Hippocampal formation (tissue), 2 donors: Measurements from ENCODE around the gene SYNPO2.
"Not testable (repeated sequence)": the region's sequence is repeated elsewhere in the genome, so short reads cannot be mapped to it uniquely, and the experiment has no call there.

Experiments used
- DNase-seq, 2 donors: peaks; one replicate each; lab custom pipeline; 2025; lab: John Stamatoyannopoulos, UW

SYNPO2 gene

DNA sequence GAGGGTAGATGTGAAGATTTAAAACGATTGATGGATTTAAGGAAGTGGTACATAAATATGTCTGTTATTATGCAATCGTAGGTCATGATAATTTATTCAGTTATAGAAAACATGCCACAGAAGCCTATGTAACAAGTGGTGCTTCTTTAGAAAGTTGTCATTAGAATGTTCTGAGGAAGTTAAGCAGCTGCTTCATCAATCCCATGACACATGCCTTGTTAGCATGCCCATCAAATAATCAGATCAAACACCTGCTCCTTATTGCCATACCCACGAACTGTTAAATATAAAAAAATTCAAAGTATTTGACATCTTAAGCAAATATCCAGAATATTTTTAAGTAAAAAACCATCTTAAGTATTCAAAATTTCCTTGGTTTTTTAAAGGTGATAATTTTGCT lies 170.6 kb downstream of the SYNPO2 start:
- DNase-seq = no peak

GRCh38 chr4:119067125-119067524 lies 178.5 kb downstream of the SYNPO2 start:
- DNase-seq = not testable (repeated sequence)

DNA sequence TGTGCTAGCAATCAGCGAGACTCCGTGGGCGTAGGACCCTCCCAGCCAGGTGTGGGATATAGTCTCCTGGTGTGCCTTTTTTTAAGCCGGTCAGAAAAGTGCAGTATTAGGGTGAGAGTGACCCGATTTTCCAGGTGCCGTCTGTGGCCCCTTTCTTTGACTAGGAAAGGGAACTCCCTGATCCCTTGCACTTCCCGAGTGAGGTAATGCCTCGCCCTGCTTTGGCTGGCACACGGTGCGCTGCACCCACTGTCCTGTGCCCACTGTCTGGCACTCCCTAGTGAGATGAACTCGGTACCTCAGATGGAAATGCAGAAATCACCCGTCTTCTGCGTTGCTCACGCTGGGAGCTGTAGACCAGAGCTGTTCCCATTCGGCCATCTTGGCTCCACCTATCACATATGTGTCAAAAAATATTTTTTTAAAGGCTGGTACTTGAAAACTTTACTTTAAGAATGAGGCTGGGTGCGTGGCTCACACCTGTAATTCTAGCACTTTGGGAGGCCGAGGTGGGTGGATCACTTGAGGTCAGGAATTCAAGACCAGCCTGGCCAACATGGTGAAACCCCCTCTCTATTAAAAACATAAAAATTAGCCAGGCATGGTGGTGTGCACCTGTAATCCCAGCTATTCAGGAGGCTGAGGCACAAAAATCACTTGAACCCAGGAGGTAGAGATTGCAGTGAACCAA lies 179.2 kb downstream of the SYNPO2 start:
- DNase-seq = not testable (repeated sequence)

GRCh38 chr4:119068529-119068962 lies 179.9 kb downstream of the SYNPO2 start:
- DNase-seq = no peak

DNA sequence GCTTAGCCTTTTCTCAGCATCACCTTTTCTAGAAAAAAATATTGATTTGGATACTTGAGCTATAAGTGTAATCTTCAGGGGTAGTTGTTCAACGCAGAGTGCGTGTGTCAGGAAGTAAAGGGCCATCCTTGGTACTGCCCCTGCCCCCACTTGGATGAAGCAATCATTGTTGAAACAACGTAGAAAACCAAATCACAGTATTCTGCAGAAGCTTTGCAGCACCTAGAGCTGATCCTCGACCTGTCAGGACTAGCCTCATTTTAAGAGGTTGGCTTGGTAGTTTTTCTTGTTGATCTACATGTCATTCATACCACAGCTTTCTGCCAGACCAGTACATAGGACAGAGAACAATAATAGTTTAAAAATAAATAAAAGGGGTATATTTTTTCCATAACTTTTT lies 181.6 kb downstream of the SYNPO2 start:
- DNase-seq = no peak

- no peak for DNase-seq
These were observed 192.3 kb downstream of the SYNPO2 start for GRCh38 chr4:119080721-119081541.

DNA sequence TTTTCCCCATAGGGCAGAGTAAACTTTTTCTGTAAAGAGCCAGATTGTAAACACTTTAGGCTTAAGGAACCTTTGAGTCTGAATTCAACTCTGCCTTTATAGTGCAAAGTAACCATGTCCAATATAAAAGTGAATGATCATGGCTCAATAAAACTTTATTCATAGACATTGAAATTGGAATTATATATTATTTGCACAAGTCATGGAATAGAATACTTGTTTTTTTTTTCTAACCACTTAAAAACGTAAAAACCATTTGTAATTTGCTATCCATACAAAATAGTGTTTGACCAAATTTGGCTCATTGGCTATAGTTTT lies 192.8 kb downstream of the SYNPO2 start:
- DNase-seq = no peak

GRCh38 chr4:119081943-119082342 lies 193.3 kb downstream of the SYNPO2 start:
- DNase-seq = no peak

DNA sequence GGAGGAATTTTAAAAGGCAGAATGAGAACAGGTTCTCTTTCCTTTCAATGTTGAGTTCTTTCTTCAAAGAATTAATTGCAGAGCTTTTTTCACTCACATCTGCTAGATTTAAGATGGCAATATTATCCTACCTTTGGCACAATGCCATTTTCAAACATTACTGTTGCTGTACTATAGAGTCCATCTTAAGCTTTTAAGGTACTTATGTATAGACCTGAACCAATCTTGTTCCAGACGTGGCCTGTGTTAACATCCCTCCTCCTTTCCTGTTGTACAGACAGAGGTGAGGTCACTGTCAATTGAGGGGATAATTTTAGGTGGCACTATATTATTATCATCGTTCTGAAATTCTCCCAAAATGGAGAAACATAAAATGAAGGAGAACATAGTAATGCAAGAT lies 194.0 kb downstream of the SYNPO2 start:
- no peak for DNase-seq

DNA sequence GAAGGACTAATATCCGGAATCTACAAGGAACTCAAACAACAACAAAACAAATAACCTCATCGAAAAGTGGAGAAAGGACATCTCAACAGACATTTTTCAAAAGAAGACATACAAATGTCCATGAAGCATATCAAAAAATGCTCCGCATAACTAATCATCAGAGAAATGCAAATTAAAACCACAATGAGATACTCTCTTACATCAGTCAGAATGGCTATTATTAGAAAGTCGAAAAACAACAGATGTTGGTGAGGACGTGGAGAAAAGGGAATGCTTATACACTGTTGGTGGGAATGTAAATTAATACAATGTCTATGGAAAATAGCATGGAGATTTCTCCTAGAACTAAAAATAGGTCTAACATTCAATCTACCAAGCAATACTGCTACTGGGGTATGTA lies 195.9 kb downstream of the SYNPO2 start:
- DNase-seq = no peak

- DNase-seq = no peak
These were observed 198.5 kb downstream of the SYNPO2 start for GRCh38 chr4:119087121-119087520.

- no peak for DNase-seq
These were observed 199.0 kb downstream of the SYNPO2 start for GRCh38 chr4:119087656-119088055.

DNA sequence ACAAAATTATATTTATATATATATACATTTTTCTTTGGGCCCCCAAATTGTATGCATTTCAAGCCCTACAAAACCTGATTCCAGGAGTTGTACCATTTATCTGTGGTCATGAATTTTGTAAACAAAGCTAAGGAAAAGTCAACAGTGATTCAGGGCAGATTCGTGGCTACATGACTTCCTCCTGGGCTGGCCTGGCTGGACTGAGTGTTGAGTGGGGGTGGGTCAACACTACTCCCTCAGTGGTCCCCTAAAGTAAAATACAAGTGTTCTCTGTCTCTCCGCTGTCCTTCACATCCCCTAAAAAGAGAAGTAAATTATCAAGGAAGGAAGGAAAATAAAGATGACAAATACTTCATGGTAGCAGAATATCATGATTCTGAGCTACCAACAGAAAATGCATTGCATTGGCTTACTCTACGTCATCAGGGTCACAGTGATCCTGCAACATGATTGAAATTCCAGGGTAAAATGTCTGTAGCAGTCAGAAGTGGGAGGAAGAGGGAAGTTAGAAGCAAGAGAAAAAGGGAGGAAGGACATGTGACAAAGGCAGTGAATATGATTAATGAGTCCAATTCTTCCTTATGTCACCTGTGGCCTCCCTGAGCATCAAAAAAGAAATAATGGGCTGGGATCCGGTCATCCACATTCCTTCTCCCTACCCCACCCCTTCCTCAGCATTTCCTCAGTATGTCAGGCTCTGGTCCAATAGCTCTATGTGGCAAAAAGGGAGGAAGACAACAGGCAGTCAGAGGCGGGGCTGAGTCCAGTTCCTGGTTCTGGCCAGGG lies 204.6 kb downstream of the SYNPO2 start:
- no peak for DNase-seq

DNA sequence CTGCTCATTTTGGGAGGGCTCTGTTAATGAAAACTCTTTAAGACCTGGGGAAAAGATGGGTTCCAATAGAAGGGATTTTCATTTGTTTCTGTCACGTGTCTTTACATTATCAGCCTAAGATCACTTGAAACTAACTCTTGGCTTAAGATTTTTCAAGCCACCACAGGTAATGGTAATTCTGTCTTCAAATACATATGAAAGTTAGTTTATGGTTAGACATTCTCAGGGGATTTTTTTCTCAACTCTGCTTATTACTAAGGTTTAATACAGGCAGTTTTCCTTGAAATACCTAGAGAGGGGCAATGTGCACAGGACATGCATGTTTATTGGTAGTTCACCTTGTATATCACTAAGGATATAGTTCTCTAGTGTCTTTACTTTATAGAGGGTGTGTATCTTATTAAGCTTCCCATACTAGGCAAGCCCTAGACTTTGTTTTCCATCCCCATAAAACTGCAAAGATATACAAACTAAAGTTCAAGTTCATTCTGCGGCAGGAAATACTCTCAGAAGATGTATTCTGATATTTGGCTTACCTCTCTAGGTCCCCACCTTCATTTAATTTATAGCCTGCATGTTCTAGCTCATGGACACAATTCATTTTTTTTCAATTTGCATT lies 208.7 kb downstream of the SYNPO2 start:
- no peak for DNase-seq

DNA sequence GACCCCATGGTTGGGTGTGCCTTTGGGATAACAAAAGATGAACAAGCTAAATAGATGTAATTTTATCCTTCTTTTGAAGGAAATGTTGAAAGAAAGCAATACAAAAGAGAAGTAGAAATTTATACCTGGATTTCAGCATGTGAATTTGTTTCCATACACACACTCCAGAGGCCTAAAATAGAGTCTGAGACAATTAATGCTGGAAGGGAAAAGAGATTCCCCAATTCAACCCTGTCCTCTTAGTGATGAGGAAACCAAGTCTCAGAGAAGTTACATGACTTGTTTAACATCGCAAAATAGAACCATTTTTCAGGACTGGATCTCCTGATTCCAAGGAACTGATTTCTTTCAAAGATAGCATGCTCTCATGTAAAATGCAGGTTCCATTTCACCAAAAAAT lies 209.7 kb downstream of the SYNPO2 start:
- DNase-seq = no peak

DNA sequence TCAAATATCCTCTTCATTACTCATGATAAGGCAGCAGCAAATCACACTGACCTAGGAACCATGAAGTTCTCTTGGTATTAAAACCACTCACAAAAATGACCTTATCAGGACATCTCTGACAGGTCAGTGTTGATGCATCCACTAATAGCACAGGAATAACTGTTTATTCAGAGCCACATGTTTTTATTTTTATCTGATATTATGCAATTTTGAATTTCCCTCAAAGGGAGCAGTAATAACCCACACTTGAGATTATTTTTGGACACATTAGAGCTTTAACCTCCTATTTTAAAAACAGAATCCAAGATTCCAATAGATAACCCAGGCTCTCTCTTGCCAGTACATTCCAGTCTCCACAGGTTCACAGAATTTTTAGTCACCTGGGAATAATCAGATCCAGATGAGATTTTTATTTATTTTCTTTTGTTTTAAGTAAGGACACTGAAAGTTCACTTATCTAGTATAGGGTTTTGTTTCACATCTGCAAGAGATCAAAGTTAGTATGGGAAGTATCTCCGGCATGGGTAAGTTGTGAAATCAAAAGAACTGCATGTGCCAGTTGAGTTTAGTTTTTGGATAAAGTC lies 210.7 kb downstream of the SYNPO2 start:
- no peak for DNase-seq

DNA sequence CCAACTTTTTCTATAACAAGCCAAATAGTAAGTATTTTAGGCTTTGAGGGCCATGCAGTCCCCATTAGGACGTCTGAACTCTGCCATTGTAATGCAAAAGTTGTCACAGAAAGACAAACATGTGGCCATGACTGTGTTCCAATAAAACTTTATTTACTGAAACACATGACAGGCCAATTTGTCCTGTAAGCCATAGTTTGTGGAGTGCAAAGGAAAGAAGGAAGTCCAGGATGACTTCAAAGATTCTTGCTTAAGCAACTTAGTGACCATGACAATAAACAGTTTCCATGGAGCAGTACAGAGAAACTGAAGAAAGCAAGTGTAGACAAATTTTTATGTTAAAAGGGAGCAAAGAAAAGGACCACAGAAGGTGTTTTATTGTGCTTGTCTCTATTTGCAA lies 212.0 kb downstream of the SYNPO2 start:
- no peak for DNase-seq

DNA sequence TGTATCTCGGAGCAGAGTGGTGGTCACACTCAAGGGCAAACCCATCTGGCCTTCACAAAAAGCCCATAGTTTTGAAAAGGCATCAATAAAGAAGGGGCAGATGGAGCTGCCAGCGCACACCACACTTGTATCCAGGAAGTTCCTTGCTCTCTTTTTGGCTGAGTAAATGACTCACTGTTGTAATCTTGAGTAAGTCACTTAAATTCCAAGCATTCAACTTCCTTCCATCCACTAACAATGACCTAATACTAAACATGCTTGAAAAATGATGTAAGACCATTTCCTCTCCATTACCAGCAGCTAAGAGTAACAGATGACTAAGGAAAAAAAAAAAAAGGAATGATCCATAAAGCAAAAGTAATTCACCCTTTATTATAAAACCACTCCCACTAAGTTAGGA lies 214.6 kb downstream of the SYNPO2 start:
- no peak for DNase-seq

GRCh38 chr4:119104644-119105273 lies 216.1 kb downstream of the SYNPO2 start:
- no peak for DNase-seq

DNA sequence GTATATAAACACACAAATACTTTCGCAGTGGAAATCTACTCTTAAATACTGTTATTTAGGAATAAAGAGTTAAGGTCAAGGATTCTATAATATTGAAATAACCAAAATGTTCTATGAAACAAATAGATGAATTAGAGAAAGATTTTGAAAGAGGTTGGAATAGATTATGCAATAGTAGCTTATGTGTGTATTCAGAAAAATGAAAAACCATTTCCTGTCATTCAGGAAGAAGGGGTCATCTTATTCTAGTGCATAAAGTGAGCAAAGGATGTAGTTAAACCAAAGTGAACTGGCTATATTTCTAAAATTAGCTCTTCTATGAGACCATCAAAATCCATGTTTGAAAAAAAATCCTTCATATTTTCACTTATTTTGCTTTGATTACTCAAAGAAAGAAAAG lies 217.0 kb downstream of the SYNPO2 start:
- DNase-seq = no peak
